Osteocyte (in vitro differentiated cells): ENCODE results near the gene CTDNEP1. TPM values are rescaled to one million over a fixed set of nuclear protein-coding genes. Genes with fewer than 3 reads are reported as not detected.
A peak's percentile ranks its signal among the peaks of the same experiment; 100 is the strongest.
"Not testable (repeated sequence)": the region's sequence is repeated elsewhere in the genome, so short reads cannot be mapped to it uniquely, and the experiment has no call there.

Source experiments
- DNase-seq: peaks from one replicate; pipeline ENCODE4 v3.0.0; 2021; ENCODE audit warnings: mixed read lengths; ENCODE audit not compliant: unreplicated experiment; ENCODE audit errors: extremely low spot score
- H3K27ac Mint-ChIP-seq: one replicate; pipeline ENCODE4 v1.8.0; 2021; ENCODE audit warnings: mild to moderate bottlenecking, mixed read lengths; ENCODE audit not compliant: unreplicated experiment
- H3K27me3 Mint-ChIP-seq: one replicate; pipeline ENCODE4 v1.8.0; 2021; ENCODE audit warnings: mixed read lengths; ENCODE audit not compliant: unreplicated experiment
- H3K36me3 Mint-ChIP-seq: one replicate; pipeline ENCODE4 v1.8.0; 2021; ENCODE audit warnings: mixed read lengths; ENCODE audit not compliant: unreplicated experiment
- H3K4me1 Mint-ChIP-seq: one replicate; pipeline ENCODE4 v1.8.0; 2021; ENCODE audit warnings: mixed read lengths; ENCODE audit not compliant: unreplicated experiment
- H3K4me3 Mint-ChIP-seq: one replicate; pipeline ENCODE4 v1.8.0; 2021; ENCODE audit warnings: mild to moderate bottlenecking, moderate library complexity, mixed read lengths; ENCODE audit not compliant: unreplicated experiment
- H3K9me3 Mint-ChIP-seq: one replicate; pipeline ENCODE4 v1.8.0; 2021; ENCODE audit warnings: mixed read lengths; ENCODE audit not compliant: unreplicated experiment
- total RNA-seq: library from RNA; stranded (reverse); gene quantifications from 2 replicates; pipeline ENCODE4 v1.2.1, GENCODE V29; 2021
- TF ChIP-seq, protein P1 (sequence below): fragments of 200-600 bp; sonication (generic); IDR thresholded peaks from 2 replicates; pipeline ENCODE4 v1.5.0; 2021; ENCODE audit warnings: antibody characterized with exemption, mild to moderate bottlenecking, moderate library complexity

CTDNEP1 gene
- total RNA-seq, 1 donor from 2014 or later, result 145 TPM

GRCh38 chr17:7248796-7249195, 2.7 kb downstream of the CTDNEP1 start:
- peaks cover 19% of the 10 kb centered on the region for H3K36me3 Mint-ChIP-seq
- H3K27ac Mint-ChIP-seq, result peak overlapping the region; percentile 67
- H3K27me3 Mint-ChIP-seq, result no peaks in the 10 kb centered on the region
- no peak for DNase-seq
- no peak overlapping the region for H3K4me3 Mint-ChIP-seq
- peaks cover 32% of the 10 kb centered on the region for H3K4me1 Mint-ChIP-seq
- TF ChIP-seq, protein P1, sequence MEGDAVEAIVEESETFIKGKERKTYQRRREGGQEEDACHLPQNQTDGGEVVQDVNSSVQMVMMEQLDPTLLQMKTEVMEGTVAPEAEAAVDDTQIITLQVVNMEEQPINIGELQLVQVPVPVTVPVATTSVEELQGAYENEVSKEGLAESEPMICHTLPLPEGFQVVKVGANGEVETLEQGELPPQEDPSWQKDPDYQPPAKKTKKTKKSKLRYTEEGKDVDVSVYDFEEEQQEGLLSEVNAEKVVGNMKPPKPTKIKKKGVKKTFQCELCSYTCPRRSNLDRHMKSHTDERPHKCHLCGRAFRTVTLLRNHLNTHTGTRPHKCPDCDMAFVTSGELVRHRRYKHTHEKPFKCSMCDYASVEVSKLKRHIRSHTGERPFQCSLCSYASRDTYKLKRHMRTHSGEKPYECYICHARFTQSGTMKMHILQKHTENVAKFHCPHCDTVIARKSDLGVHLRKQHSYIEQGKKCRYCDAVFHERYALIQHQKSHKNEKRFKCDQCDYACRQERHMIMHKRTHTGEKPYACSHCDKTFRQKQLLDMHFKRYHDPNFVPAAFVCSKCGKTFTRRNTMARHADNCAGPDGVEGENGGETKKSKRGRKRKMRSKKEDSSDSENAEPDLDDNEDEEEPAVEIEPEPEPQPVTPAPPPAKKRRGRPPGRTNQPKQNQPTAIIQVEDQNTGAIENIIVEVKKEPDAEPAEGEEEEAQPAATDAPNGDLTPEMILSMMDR, result no peak
- no peaks in the 10 kb centered on the region for H3K9me3 Mint-ChIP-seq

- H3K36me3 Mint-ChIP-seq, result peaks cover 25% of the 10 kb centered on the region
- no peaks in the 10 kb centered on the region for H3K9me3 Mint-ChIP-seq
- H3K27me3 Mint-ChIP-seq, result no peaks in the 10 kb centered on the region
- TF ChIP-seq, protein P1, result no peak
- peaks cover 30% of the 10 kb centered on the region for H3K4me1 Mint-ChIP-seq
- DNase-seq, result no peak
- no peak overlapping the region for H3K27ac Mint-ChIP-seq
- H3K4me3 Mint-ChIP-seq, result no peak overlapping the region
Observed at GRCh38 chr17:7246779-7247178, 4.8 kb downstream of the CTDNEP1 start.

DNA sequence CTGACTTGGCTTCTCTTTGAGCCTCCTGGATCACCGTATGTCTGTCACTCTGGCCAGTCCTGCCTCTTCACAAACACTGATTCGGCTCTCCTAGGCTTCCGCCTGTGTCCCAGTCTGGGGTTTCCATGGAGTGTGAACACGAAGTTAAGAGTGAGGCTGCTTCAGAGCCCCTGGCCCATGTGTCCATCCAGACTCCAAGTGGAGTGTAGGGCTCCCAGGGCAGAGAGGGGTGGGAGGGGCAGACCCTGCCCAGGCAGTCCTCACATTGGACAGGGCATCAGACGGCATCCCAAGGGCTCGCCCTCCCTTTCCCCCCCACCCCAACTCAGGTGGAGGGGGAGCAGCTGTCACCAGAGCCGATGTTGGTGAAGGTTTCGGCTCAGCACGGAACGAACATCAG, 7.7 kb downstream of the CTDNEP1 start:
- DNase-seq, H3K27me3 Mint-ChIP-seq, H3K9me3 Mint-ChIP-seq: not testable (repeated sequence)
- Mint-ChIP-seq H3K4me1 (peaks cover 34% of the 10 kb centered on the region), H3K36me3 (peaks cover 40% of the 10 kb centered on the region), H3K4me3 (peak overlapping the region; percentile 99), H3K27ac (peak overlapping the region; percentile 99)

GRCh38 chr17:7243453-7243729, 8.1 kb downstream of the CTDNEP1 start:
- H3K27me3 Mint-ChIP-seq, result no peaks in the 10 kb centered on the region
- peaks cover 30% of the 10 kb centered on the region for H3K4me1 Mint-ChIP-seq
- DNase-seq, result no peak
- peak overlapping the region; percentile 99 for H3K4me3 Mint-ChIP-seq
- TF ChIP-seq, protein P1, result no peak
- peak overlapping the region; percentile 99 for H3K27ac Mint-ChIP-seq
- H3K36me3 Mint-ChIP-seq, result peaks cover 40% of the 10 kb centered on the region
- H3K9me3 Mint-ChIP-seq, result no peaks in the 10 kb centered on the region

- no peaks in the 10 kb centered on the region for H3K9me3 Mint-ChIP-seq
- TF ChIP-seq, protein P1, result no peak
- DNase-seq, result peak; percentile 97
- peaks cover 30% of the 10 kb centered on the region for H3K4me1 Mint-ChIP-seq
- no peaks in the 10 kb centered on the region for H3K27me3 Mint-ChIP-seq
- peak overlapping the region; percentile 99 for H3K27ac Mint-ChIP-seq
- H3K36me3 Mint-ChIP-seq, result peaks cover 40% of the 10 kb centered on the region
- H3K4me3 Mint-ChIP-seq, result peak overlapping the region; percentile 99
Observed at GRCh38 chr17:7242717-7243452, 8.6 kb downstream of the CTDNEP1 start.
